H1 (cell line): ENCODE data around the gene EXO1. TPM values are rescaled to one million over a fixed set of nuclear protein-coding genes. Genes with fewer than 3 reads are reported as not detected.

ENCODE experiments used
- CTCF ChIA-PET: fragments of 300-600 bp; sonication (Branson Sonifier 250); formaldehyde crosslinking; loops from one replicate; lab custom pipeline; 2021; ENCODE audit not compliant: partially characterized antibody; lab: Charles Lee
- POLR2A ChIA-PET: fragments of 300-600 bp; sonication (Branson Sonifier 250); formaldehyde crosslinking; loops from one replicate; lab custom pipeline; 2021; ENCODE audit warnings: inconsistent platforms; ENCODE audit not compliant: partially characterized antibody; lab: Charles Lee
- DNase-seq, 2 experiments: peaks; one replicate each; pipeline versions ENCODE4 v3.0.0 to v3.0.0-alpha.2; 2010 to 2022; ENCODE audit warnings: low spot score in 2 of 2, low read depth in 1 of 2, mixed read lengths in 1 of 2
- FAIRE-seq: peaks from 2 replicates; lab custom pipeline; 2011; peaks lifted over from hg19 to GRCh38; lab: Jason Lieb, UNC
- H2AFZ ChIP-seq: 2 replicates; pipeline ENCODE4 v1.8.1; 2012; ENCODE audit warnings: low read length, inconsistent platforms
- H2AK5ac ChIP-seq: 2 replicates; pipeline ENCODE4 v1.6.1; 2013; ENCODE audit warnings: low read depth, low read length
- H2BK120ac ChIP-seq: replicated peaks from 2 replicates; pipeline ENCODE3; 2013; ENCODE audit warnings: low read depth, low read length, inconsistent platforms
- H2BK12ac ChIP-seq: 2 replicates; pipeline ENCODE4 v1.6.1; 2013; ENCODE audit warnings: low read depth, low read length
- H2BK15ac ChIP-seq: 2 replicates; pipeline ENCODE4 v1.6.1; 2013; ENCODE audit warnings: low read length
- H2BK20ac ChIP-seq: 2 replicates; pipeline ENCODE4 v1.6.1; 2013; ENCODE audit warnings: low read length
- H2BK5ac ChIP-seq: 2 replicates; pipeline ENCODE4 v1.6.1; 2013; ENCODE audit warnings: low read depth, low read length
- H3K14ac ChIP-seq: 2 replicates; pipeline ENCODE4 v1.6.1; 2013; ENCODE audit warnings: inconsistent platforms; ENCODE audit not compliant: insufficient read length
- H3K18ac ChIP-seq: 2 replicates; pipeline ENCODE4 v1.6.1; 2013; ENCODE audit warnings: low read length; ENCODE audit errors: extremely low read depth
- H3K23ac ChIP-seq: 2 replicates; pipeline ENCODE4 v1.6.1; 2013; ENCODE audit warnings: inconsistent platforms; ENCODE audit not compliant: insufficient read length
- H3K23me2 ChIP-seq: 2 replicates; pipeline ENCODE4 v1.6.1; 2013; ENCODE audit warnings: low read depth, low read length
- H3K27ac ChIP-seq: 2 replicates; pipeline ENCODE4 v1.6.1; 2011; ENCODE audit warnings: low read depth, low read length, inconsistent platforms
- H3K27me3 ChIP-seq, 4 experiments: replicated peaks in 1 of 4; 1 replicate in 1 of 4; 2 replicates in 3 of 4; pipeline versions ENCODE4 v1.6.1 to v1.8.1; 2011 to 2013; ENCODE audit warnings: low read length in 3 of 4, mild to moderate bottlenecking in 3 of 4, inconsistent platforms in 2 of 4, mixed read lengths in 2 of 4, moderate library complexity in 1 of 4; ENCODE audit not compliant: control insufficient read depth in 3 of 4, insufficient read depth in 3 of 4; ENCODE audit errors: extremely low read depth in 1 of 4
- H3K36me3 ChIP-seq, 4 experiments: 2 replicates each; pipeline versions ENCODE4 v1.6.1 to v1.8.1; 2011 to 2013; ENCODE audit warnings: mild to moderate bottlenecking in 4 of 4, low read length in 3 of 4, moderate library complexity in 2 of 4, control low read depth in 1 of 4, inconsistent platforms in 1 of 4; ENCODE audit not compliant: insufficient read depth in 4 of 4, control insufficient read depth in 2 of 4
- H3K4ac ChIP-seq: replicated peaks from 2 replicates; pipeline ENCODE3; 2013; ENCODE audit warnings: low read length, low read depth, mixed read lengths, inconsistent platforms; ENCODE audit not compliant: insufficient read length
- H3K4me1 ChIP-seq, 4 experiments: replicated peaks in 1 of 4; 1 replicate in 1 of 4; 2 replicates in 3 of 4; pipeline versions ENCODE4 v1.6.1 to v1.8.1; 2011 to 2013; ENCODE audit warnings: low read length in 3 of 4, inconsistent platforms in 2 of 4, mixed read lengths in 1 of 4; ENCODE audit not compliant: insufficient read depth in 4 of 4, control insufficient read depth in 3 of 4
- H3K4me2 ChIP-seq, 2 experiments: 2 replicates each; pipeline versions ENCODE4 v1.6.1 to v1.8.1; 2011 to 2013; ENCODE audit warnings: low read depth in 2 of 2, low read length in 2 of 2, control low read depth in 1 of 2, inconsistent platforms in 1 of 2, mild to moderate bottlenecking in 1 of 2; ENCODE audit not compliant: insufficient read depth in 1 of 2
- H3K4me3 ChIP-seq, 4 experiments: fragments of 200-600, 300-600 bp in 1 of 4; sonication (generic), shearing (Covaris generic), sonication (Bioruptor Twin) in 1 of 4; 2 replicates each; pipeline versions ENCODE4 v1.5.1 to v1.8.1; 2011 to 2016; ENCODE audit warnings: low read length in 4 of 4, low read depth in 3 of 4, control low read depth in 2 of 4, inconsistent platforms in 2 of 4, mild to moderate bottlenecking in 2 of 4, mixed read lengths in 1 of 4, moderate library complexity in 1 of 4; ENCODE audit not compliant: insufficient read depth in 2 of 4; ENCODE audit errors: extremely low read depth in 1 of 4
- H3K56ac ChIP-seq: replicated peaks from 2 replicates; pipeline ENCODE3; 2013; ENCODE audit warnings: low read depth, mild to moderate bottlenecking, mixed read lengths, low read length, inconsistent platforms; ENCODE audit not compliant: insufficient read length
- H3K79me1 ChIP-seq: 2 replicates; pipeline ENCODE4 v1.6.1; 2013; ENCODE audit warnings: low read depth, low read length, control low read depth
- H3K79me2 ChIP-seq, 2 experiments: 2 replicates each; pipeline versions ENCODE4 v1.6.1 to v1.8.1; 2012 to 2013; ENCODE audit warnings: low read length in 2 of 2, mild to moderate bottlenecking in 2 of 2, inconsistent platforms in 1 of 2; ENCODE audit not compliant: insufficient read depth in 2 of 2, control insufficient read depth in 1 of 2
- H3K9ac ChIP-seq, 4 experiments: replicated peaks in 1 of 4; 1 replicate in 1 of 4; 2 replicates in 3 of 4; pipeline versions ENCODE4 v1.6.1 to v1.8.1; 2011 to 2013; ENCODE audit warnings: low read depth in 3 of 4, low read length in 3 of 4, control low read depth in 2 of 4, mild to moderate bottlenecking in 2 of 4, moderate library complexity in 2 of 4, inconsistent platforms in 1 of 4; ENCODE audit errors: extremely low read depth in 1 of 4
- H3K9me3 ChIP-seq, 2 experiments: 2 replicates each; pipeline versions ENCODE4 v1.6.1 to v1.8.1; 2012 to 2013; ENCODE audit warnings: mild to moderate bottlenecking in 2 of 2, moderate library complexity in 2 of 2, control low read depth in 1 of 2, inconsistent platforms in 1 of 2, low read depth in 1 of 2, low read length in 1 of 2, mixed read lengths in 1 of 2; ENCODE audit not compliant: insufficient read depth in 2 of 2
- H4K20me1 ChIP-seq, 2 experiments: replicated peaks in 1 of 2; 2 replicates each; pipeline versions ENCODE3 to v1.8.1; 2011 to 2013; ENCODE audit warnings: inconsistent platforms in 2 of 2, low read length in 2 of 2, mild to moderate bottlenecking in 1 of 2; ENCODE audit not compliant: insufficient read depth in 2 of 2, control insufficient read depth in 1 of 2
- H4K5ac ChIP-seq: 2 replicates; pipeline ENCODE4 v1.6.1; 2013; ENCODE audit warnings: low read length, low read depth, mixed read lengths, inconsistent platforms; ENCODE audit not compliant: insufficient read length
- H4K8ac ChIP-seq: 2 replicates; pipeline ENCODE4 v1.8.0; 2013; ENCODE audit warnings: mild to moderate bottlenecking, moderate library complexity, low read length, inconsistent platforms; ENCODE audit not compliant: insufficient read depth; ENCODE audit errors: extremely low read depth
- H4K91ac ChIP-seq: replicated peaks from 2 replicates; pipeline ENCODE3; 2013; ENCODE audit warnings: low read length, mixed read lengths, inconsistent platforms; ENCODE audit not compliant: insufficient read length
- CREB1 ChIP-seq: IDR thresholded peaks from 2 replicates; pipeline ENCODE4 v1.6.1; 2012; ENCODE audit warnings: inconsistent platforms
- MAFK ChIP-seq: IDR thresholded peaks from 2 replicates; pipeline ENCODE4 v1.6.1; 2012; ENCODE audit warnings: low read depth, mild to moderate bottlenecking, improper control_type of control experiment, low read length
- MAX ChIP-seq: IDR thresholded peaks from 2 replicates; pipeline ENCODE4 v1.6.1; 2012; ENCODE audit warnings: inconsistent platforms
- SP2 ChIP-seq: IDR thresholded peaks from 2 replicates; pipeline ENCODE4 v1.6.1; 2012; ENCODE audit warnings: mild to moderate bottlenecking, low read length, inconsistent platforms
- YY1 ChIP-seq: IDR thresholded peaks from 2 replicates; pipeline ENCODE4 v1.6.1; 2011; ENCODE audit warnings: low read depth, mild to moderate bottlenecking, low read length
- polyA plus RNA-seq, 7 experiments: library from polyadenylated mRNA; depleted of rRNA in 3 of 7; stranded (reverse) in 5 of 7; unstranded in 2 of 7; fragments of >200 nt in 5 of 7; fragments of 200-250 nt in 2 of 7; gene quantifications; 1 replicate in 5 of 7; 2 replicates in 1 of 7; 4 replicates in 1 of 7; pipeline versions ENCODE4 v1.2.1 to v1.2.3, GENCODE V29; 2011 to 2013; ENCODE audit warnings: missing spikeins in 2 of 7, mixed read lengths in 2 of 7
- total RNA-seq: library from RNA; stranded (reverse); fragmentation: NEBNext Ultra II Directional; extraction: Animal tissue kit (Norgen Biotek cat#: 25700); gene quantifications from 2 replicates; pipeline ENCODE4 v1.2.1, GENCODE V29; 2021

The EXO1 gene
- total and polyA plus RNA-seq, 2 of the 8 experiments (the other 6 are each of a cell fraction or from before 2014, with no cell fraction given), result 9.2 to 43.0 TPM

- H4K8ac ChIP-seq, result no peak overlapping the region
- POLR2A ChIA-PET, result interaction anchor here (0.6 kb wide), 1 partner anchor 79 kb away, joined by 3 read pairs; no protein-coding TSS in a partner anchor
Measured at GRCh38 chr1:241825581-241825980, 22.4 kb upstream of the EXO1 start.

More at GRCh38 chr1:241825581-241825980, 22.4 kb upstream of the EXO1 start:
- no peak overlapping the region for H3K4ac ChIP-seq
- H2BK120ac ChIP-seq, result no peak overlapping the region
- no peaks in the 10 kb centered on the region for H3K9me3 ChIP-seq
- no peak overlapping the region for H2BK15ac ChIP-seq
- H3K14ac ChIP-seq, result no peak overlapping the region
- no peaks in the 10 kb centered on the region for H3K36me3 ChIP-seq
- no peak overlapping the region for H4K5ac ChIP-seq
- H3K4me3 ChIP-seq, result no peak overlapping the region
- H3K56ac ChIP-seq, result no peak overlapping the region
- CTCF ChIA-PET, result interaction anchor here (0.8 to 1.0 kb wide), 2 partner anchors 214 to 223 kb away, joined by 3 to 4 read pairs; no protein-coding TSS in a partner anchor
- FAIRE-seq (no peak), DNase-seq (no peak)
- TF ChIP-seq SP2 (no peak), YY1 (no peak), MAX (no peak), CREB1 (no peak), MAFK (no peak)
- H3K23me2 ChIP-seq, result no peaks in the 10 kb centered on the region
- no peak overlapping the region for H2BK20ac ChIP-seq
- no peak overlapping the region for H3K9ac ChIP-seq
- no peaks in the 10 kb centered on the region for H3K79me2 ChIP-seq
- H3K27me3 ChIP-seq, result no peaks in the 10 kb centered on the region
- H3K4me2 ChIP-seq, result no peak overlapping the region
- no peaks in the 10 kb centered on the region for H3K79me1 ChIP-seq
- H2BK5ac ChIP-seq, result no peak overlapping the region
- H4K20me1 ChIP-seq, result no peaks in the 10 kb centered on the region
- H2BK12ac ChIP-seq, result no peak overlapping the region
- no peak overlapping the region for H3K27ac ChIP-seq
- H4K91ac ChIP-seq, result no peak overlapping the region
- H2AFZ ChIP-seq, result no peak overlapping the region
- H3K4me1 ChIP-seq, result no peaks in the 10 kb centered on the region
- no peak overlapping the region for H3K18ac ChIP-seq
- H3K23ac ChIP-seq, result no peak overlapping the region
- no peak overlapping the region for H2AK5ac ChIP-seq
